NCI-H2081 (cell line): ENCODE measurements around the gene WWOX.

Source experiments
- DNase-seq, 2 experiments: peaks; one replicate each; lab custom pipeline; 2025; lab: John Stamatoyannopoulos, UW

WWOX gene

GRCh38 chr16:78105517-78105916, 6.1 kb downstream of the WWOX start:
- DNase-seq, result no peak

GRCh38 chr16:78106686-78107085, 7.2 kb downstream of the WWOX start:
- no peak for DNase-seq

GRCh38 chr16:78108451-78108850, 9.0 kb downstream of the WWOX start:
- no peak for DNase-seq

GRCh38 chr16:78113258-78113657, 13.8 kb downstream of the WWOX start:
- no peak for DNase-seq

GRCh38 chr16:78115659-78116058, 16.2 kb downstream of the WWOX start:
- no peak for DNase-seq

- DNase-seq, result no peak
Measured at GRCh38 chr16:78116946-78117345, 17.5 kb downstream of the WWOX start.

GRCh38 chr16:78117391-78117790, 17.9 kb downstream of the WWOX start:
- DNase-seq, result no peak

- no peak for DNase-seq
Measured at GRCh38 chr16:78118469-78119025, 19.1 kb downstream of the WWOX start.

GRCh38 chr16:78122774-78123315, 23.4 kb downstream of the WWOX start:
- peak; percentile 57 to 67 for DNase-seq

GRCh38 chr16:78125112-78125844, 25.8 kb downstream of the WWOX start:
- DNase-seq, result no peak

- DNase-seq, result no peak
Measured at GRCh38 chr16:78126662-78127061, 27.2 kb downstream of the WWOX start.

- no peak for DNase-seq
Measured at GRCh38 chr16:78127130-78127529, 27.7 kb downstream of the WWOX start.

GRCh38 chr16:78128913-78129312, 29.5 kb downstream of the WWOX start:
- DNase-seq, result no peak

GRCh38 chr16:78129349-78129748, 29.9 kb downstream of the WWOX start:
- no peak for DNase-seq

- DNase-seq, result no peak
Measured at GRCh38 chr16:78130083-78130608, 30.7 kb downstream of the WWOX start.

GRCh38 chr16:78130950-78131349, 31.5 kb downstream of the WWOX start:
- no peak for DNase-seq

GRCh38 chr16:78133919-78134318, 34.5 kb downstream of the WWOX start:
- peak in 1 of 2 experiments; percentile 76 for DNase-seq

- DNase-seq, result no peak
Measured at GRCh38 chr16:78134944-78135619, 35.6 kb downstream of the WWOX start.

- DNase-seq, result no peak
Measured at GRCh38 chr16:78137179-78137578, 37.7 kb downstream of the WWOX start.

GRCh38 chr16:78137782-78138616, 38.5 kb downstream of the WWOX start:
- DNase-seq, result no peak

GRCh38 chr16:78140818-78141466, 41.5 kb downstream of the WWOX start:
- DNase-seq, result no peak
